SHP77 (cell line): ENCODE data around the gene MLEC.

ENCODE experiments used
- DNase-seq, 2 experiments: peaks; one replicate each; lab custom pipeline; 2025; lab: John Stamatoyannopoulos, UW

MLEC gene

GRCh38 chr12:120686690-120687577, at the start of gene MLEC:
Gene MLEC, plus strand, starts transcription at chr12:120687149. Its CDS starts 148 bp downstream, at chr12:120687297.
- DNase-seq, result peak; percentile 98

GRCh38 chr12:120639771-120640721, 46.9 kb upstream of the MLEC start, which contains the start of gene CABP1:
Gene CABP1, plus strand, starts transcription at chr12:120640626. Its CDS starts 60 bp downstream, at chr12:120640686.
- DNase-seq, result peak; percentile 32 to 37

- DNase-seq, result no peak
Measured at GRCh38 chr12:120640861-120641833, 45.8 kb upstream of the MLEC start.

GRCh38 chr12:120642121-120642520, 44.8 kb upstream of the MLEC start:
- DNase-seq, result no peak

GRCh38 chr12:120642826-120643225, 44.1 kb upstream of the MLEC start:
- no peak for DNase-seq

- DNase-seq, result no peak
Measured at GRCh38 chr12:120643574-120643973, 43.4 kb upstream of the MLEC start.

GRCh38 chr12:120646044-120646443, 40.9 kb upstream of the MLEC start:
- DNase-seq, result no peak

GRCh38 chr12:120647375-120647755, 39.6 kb upstream of the MLEC start:
- no peak for DNase-seq

- DNase-seq, result no peak
Measured at GRCh38 chr12:120649442-120650232, 37.3 kb upstream of the MLEC start.

GRCh38 chr12:120650233-120650690, 36.7 kb upstream of the MLEC start:
- DNase-seq, result no peak

GRCh38 chr12:120651821-120652220, 35.1 kb upstream of the MLEC start:
- DNase-seq, result no peak

GRCh38 chr12:120652656-120653435, 34.1 kb upstream of the MLEC start:
- DNase-seq, result no peak

- DNase-seq, result no peak
Measured at GRCh38 chr12:120653611-120654010, 33.3 kb upstream of the MLEC start.

- no peak for DNase-seq
Measured at GRCh38 chr12:120654656-120655055, 32.3 kb upstream of the MLEC start.

- DNase-seq, result no peak
Measured at GRCh38 chr12:120656008-120656407, 30.9 kb upstream of the MLEC start.

- DNase-seq, result no peak
Measured at GRCh38 chr12:120658286-120659150, 28.4 kb upstream of the MLEC start.

GRCh38 chr12:120659151-120659525, 27.8 kb upstream of the MLEC start:
- DNase-seq, result no peak

GRCh38 chr12:120661432-120661831, 25.5 kb upstream of the MLEC start:
- no peak for DNase-seq

GRCh38 chr12:120662879-120663278, 24.1 kb upstream of the MLEC start:
- DNase-seq, result no peak
